GM15510 (cell line): ENCODE measurements around the gene CCDC57.

ENCODE experiments used
- POLR2A ChIP-seq: IDR thresholded peaks from 3 replicates; pipeline ENCODE4 v1.6.1; 2011; ENCODE audit warnings: borderline replicate concordance; ENCODE audit not compliant: insufficient read length; ENCODE audit errors: extremely low read depth

CCDC57 gene

DNA sequence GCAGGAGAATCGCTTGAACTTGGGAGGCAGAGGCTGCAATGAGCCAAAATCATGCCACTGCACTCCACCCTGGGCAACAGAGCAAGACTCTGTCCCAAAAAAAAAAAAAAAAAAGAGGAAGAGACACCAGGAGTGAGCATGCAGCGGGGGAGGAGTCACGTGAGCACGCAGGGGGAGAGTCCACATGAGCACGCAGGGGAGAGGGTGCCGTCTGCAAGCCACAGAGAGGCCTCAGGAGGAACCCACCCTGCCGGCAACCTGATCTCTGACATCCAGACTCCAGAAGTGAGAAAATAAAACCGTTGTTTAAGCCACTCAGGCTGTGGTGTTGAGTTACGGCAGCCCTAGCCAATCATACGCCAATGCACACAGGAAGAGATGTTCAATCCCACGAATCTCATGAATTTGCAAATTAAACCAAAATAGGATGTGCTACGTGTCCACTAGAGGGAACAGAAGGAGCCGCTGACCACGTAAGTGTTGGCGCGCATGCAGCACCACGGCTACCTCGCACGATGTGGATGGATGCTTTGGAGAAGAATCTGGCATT, 42.2 kb downstream of the CCDC57 start:
- no peak for TF ChIP-seq POLR2A

DNA sequence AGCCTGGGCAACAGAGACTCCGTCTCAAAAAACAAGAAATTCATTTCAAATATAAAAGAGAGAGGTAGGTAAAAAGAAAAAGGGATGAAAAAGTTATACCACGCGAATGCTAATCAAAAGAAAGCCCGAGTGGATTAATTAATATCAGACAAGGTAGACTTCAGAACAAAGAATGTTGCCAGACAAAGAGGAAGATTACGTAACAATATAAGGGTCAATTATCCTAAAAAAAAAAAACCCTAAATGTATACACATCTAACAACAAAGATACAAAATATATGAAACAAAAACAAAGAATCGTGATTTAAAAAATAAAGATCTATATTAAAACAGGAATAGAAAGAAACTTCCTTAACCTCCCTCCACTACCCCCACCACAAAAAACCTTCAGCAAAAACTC, 44.1 kb downstream of the CCDC57 start:
- TF ChIP-seq POLR2A, result no peak

GRCh38 chr17:82167028-82167427, 45.6 kb downstream of the CCDC57 start:
- TF ChIP-seq POLR2A, result no peak

DNA sequence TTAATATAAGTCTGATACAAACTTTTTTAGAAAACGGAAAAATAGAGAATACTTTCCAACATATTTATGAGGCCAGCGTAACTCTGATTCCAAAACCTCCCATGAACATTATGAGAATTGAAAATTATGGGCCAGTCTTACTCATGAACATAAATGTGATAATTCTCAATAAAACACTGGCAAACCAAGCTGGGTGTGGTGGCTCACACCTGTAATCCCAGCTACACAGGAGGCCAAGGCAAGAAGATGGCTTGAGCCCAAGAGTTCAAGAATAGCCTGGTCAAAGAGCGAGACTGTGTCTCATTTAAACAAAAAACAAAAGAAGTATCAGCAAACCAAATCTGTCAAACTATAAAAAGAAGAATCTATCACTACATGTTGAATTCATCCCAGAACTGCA, 47.8 kb downstream of the CCDC57 start:
- TF ChIP-seq POLR2A, result no peak

- no peak for TF ChIP-seq POLR2A
These were observed 51.4 kb downstream of the CCDC57 start for GRCh38 chr17:82161216-82161615.

- no peak for TF ChIP-seq POLR2A
These were observed 52.6 kb downstream of the CCDC57 start for GRCh38 chr17:82160075-82160474.

DNA sequence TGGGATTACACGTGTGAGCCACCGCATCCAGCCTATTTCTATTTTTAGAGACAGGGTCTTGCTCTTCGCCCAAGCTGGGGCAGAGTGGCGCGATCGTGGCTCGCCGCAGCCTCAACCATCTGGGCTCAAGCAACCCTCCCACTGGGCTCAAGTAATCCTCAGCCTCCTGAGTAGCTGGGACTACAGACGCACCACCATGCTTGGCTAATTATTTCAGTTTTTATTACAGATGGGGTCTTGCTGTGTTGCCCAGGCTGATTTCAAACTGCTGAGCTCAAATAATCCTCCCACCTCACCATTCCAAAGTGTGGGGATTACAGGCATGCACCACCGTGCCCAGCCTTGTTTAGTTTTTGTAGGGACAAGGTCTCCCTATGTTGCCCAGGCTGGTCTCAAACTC, 53.8 kb downstream of the CCDC57 start:
- no peak for TF ChIP-seq POLR2A

- TF ChIP-seq POLR2A, result no peak
These were observed 55.3 kb downstream of the CCDC57 start for GRCh38 chr17:82157046-82158035.

DNA sequence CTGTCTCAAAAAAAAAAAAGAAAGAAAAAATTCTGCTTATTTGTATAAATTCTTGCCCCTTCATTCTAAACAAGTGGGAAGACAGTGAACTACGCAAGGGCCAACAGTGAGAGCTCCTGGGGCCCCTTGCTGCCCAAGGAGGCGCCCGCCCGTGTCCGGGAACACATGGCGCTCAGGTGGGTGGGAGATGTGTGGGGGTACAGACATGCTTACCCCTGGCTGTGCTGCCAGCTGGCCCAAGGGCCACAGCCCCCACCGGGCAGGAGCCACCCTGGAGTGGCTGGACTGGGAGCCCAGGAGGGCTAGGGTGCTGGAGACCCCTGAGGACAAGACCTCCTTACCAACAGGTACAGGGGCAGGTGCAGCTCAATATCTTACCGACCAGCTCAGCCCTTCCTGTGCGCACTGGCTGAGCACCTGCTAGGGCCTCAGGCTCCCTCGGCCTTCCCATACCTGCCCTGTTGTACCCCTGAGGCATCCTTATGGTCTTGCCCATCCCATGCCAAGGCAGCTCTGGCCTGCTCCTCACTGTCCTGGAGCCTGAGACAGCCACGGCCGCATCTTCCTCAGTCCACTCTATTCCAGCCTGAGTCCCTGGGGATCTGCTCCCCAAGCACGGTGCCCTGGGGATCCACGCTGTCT, 56.2 kb downstream of the CCDC57 start:
- TF ChIP-seq POLR2A, result no peak

GRCh38 chr17:82155606-82156005, 57.0 kb downstream of the CCDC57 start:
- no peak for TF ChIP-seq POLR2A

DNA sequence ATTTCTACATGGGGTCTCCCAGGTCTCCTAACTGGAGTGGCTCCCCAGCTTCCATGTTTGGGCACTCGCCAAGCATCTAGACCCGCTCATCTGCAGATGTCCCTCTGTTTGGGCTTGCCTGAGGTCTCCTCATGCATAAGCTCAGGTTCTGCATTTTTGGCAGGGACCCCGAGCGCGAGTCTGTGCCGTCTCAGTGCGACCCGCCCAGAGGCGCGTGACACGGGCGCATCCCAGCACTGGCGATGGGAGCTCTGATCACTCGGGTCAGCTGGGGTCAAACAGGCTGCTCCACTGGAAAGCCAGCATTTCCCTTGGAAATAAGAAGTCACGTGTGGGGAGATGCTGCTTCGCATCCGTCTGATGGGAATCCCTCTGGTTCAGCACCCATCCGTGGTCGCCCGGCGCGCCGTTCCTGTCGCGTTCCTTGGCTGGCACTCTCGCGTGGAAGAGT, 57.7 kb downstream of the CCDC57 start:
- TF ChIP-seq POLR2A, result no peak

GRCh38 chr17:82153745-82154375, 58.8 kb downstream of the CCDC57 start:
- TF ChIP-seq POLR2A, result no peak

DNA sequence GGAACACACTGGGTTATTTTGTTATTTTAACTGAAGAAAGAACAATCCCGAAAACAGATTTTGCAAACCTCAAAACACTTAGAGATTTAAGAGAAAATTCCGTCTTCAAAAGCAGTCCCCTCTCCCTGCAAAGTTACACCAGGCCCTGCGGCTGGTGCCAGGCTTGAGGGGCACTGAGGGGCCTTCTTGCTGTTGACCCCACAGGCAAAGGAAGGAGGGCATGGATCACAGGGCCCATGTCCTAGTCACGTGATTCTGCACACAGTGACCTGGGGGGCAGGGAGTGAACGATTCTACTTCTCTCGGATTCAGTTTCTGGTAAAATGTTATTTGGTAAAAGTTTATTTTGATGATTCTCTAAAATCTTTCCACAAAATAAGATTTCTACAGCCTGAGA, 59.3 kb downstream of the CCDC57 start:
- TF ChIP-seq POLR2A, result no peak

- no peak for TF ChIP-seq POLR2A
These were observed 59.9 kb downstream of the CCDC57 start for GRCh38 chr17:82152556-82153294.
